Stimulated activated CD4-positive, alpha-beta T cell treated with anti-CD3 and anti-CD28 coated beads, Interleukin-15, amount 100 ng/mL, for 24 hours (primary cell): ENCODE measurements around the gene UROS.

Experiments used
- DNase-seq: peaks from one replicate; pipeline ENCODE4 v3.0.0-alpha.2; 2020

Gene UROS

DNA sequence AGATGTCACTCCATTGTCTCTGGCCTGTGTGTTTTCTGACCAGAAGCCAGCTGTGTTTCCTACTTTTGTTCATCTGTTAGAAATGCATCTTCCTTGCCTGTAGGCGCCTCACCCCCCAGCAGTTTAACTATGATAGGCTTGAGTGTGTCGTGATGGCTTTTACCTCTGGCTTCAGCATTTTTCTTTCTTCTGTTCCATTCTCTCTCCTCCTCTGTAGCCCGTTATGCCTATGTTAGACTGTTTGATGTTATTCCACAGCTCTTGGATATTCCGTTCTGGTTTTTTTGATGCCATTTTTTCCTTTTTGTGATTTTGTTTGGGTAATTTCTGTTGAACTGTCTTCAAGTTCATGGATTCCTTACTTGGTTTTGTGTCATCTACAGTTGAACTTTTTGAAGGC is 65.3 kb downstream of the UROS start:
- DNase-seq = no peak

DNA sequence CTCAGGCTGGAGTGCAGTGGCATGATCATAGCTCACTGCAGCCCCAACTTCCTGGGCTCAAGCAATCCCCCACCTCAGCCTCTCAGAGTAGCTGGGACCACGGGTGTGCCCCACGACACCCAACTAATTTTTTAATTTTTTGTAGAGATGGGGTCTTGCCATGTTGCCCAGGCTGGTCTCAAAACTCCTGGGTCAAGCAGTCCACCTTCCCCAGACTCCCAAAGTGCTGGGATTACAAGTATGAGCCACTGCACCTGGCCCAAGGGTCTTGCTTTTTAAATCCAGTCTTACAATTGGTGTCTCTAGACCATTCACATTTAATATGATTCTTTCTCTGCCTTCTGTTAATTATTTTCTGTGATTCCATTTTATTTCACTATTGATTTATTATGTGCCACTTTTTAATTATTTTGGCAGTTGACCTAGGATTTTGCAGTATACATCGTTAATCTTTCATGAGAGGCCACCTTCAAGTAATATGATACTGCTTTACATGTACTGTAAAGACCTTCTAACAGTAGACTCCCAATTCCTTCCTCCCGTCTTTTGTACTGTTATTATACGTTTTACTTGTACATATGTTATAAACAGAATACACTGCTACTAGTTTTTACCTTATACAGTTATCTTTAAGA is 66.1 kb downstream of the UROS start:
- DNase-seq = no peak

DNA sequence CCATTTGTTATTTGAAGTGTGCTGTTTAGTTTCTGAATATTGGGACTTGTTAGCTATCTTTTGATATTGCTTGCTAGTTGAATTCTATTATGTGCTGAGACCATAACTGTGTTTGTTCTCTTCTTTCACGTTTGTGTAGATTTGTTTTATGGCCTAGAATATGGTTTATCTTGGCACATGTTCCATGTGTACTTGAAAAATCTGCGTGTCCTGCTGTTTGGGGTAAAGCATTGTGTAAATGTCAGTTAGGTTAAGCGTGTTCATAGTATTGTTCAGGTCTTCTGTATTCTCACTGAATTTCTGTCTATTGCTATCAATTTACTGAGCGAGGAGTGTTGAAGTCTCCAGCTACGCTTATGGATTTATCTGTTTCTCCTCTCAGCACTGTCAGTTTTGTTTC is 66.9 kb downstream of the UROS start:
- DNase-seq = no peak

DNA sequence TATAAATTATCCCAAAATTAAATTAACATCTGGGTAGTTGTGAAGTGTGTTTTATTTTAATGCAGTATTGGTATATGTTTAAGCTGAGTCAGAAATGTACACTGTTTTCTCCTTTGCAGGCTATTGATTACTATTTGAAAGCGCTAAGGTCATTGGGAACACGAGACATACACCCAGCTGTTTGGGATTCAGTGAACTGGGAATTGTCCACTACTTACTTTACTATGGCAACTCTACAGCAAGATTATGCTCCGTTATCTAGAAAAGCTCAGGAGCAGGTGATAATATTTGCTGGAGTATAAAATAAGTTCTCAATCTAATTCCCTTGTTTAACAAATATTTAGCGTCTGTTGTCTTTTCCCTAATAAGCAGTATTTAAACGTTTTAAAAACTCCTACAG is 75.6 kb downstream of the UROS start:
- no peak for DNase-seq

DNA sequence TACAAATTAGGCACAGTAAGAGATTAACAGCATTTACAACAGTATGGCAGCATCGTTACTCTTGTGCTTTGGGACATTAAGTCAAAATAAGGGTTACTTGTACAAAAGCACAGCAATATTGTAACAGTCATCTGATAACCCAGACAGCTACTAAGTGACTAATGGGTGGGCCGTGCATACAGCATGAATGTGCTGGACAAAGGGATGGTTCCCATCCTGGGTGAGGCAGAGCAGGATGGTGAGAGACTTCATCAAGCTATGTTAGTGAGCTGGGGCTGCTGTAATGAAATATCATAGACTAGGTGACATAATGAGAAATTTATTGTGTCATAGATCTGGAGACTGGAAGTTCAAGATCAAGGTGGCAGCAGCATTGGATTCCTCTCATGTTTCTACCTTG is 78.1 kb downstream of the UROS start:
- no peak for DNase-seq

DNA sequence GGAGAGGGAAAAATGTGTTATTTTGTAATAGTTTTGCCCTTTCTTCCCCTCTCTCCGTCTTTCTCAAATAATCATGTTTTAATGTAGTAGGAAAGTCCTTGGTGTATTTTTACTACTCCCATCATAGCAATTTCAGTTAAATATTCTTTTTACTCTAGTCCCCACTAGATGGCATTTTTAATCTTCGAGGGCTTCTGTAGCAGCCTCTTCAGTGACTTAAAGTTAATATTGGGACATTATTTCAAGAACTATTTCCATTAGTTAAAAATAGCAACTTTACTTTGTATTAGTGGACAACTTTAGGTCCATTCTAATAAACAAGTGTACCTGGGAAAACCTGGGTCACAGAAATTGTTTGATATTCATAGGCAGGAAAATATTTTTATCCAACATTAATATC is 80.6 kb downstream of the UROS start:
- DNase-seq = no peak

DNA sequence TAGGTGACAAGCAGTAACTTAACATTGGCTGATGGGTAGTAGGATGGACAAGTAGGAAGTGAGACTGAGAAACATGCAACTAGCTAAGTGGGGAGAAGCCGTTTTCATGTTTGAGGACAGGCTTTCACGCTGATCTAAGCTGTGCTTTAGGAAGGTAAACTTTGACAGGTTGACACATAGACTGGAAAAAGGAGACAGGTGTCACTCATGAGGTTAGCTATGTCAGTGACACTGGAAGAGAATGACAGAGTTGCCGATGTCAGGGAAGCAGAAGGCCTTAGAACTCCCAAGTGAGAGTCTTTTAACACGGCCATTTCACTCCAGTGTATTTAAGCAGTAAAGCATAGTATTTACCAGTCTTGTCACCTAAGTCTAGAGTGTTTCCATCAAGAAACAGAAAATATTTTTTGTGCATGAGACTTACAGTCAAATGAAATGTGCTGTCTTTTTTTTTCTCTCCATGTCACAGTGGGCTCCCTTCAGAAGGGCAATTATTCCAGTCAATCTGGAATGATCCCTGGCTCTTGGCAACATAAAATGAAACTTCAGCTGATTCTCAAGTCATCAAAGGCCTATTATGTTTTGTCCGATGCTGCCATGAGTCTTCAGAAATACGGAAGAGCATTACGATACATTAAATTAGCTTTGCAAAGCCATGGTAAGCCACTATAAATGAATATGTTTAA is 82.9 kb downstream of the UROS start:
- no peak for DNase-seq
